HK-2 (cell line): Measurements from ENCODE around the gene OR7G2.
"Not testable (repeated sequence)": the region's sequence is repeated elsewhere in the genome, so short reads cannot be mapped to it uniquely, and the experiment has no call there.

Experiments
- DNase-seq: peaks from one replicate; pipeline ENCODE4 v3.0.0-alpha.2; 2018; ENCODE audit not compliant: unreplicated experiment

OR7G2 gene

DNA sequence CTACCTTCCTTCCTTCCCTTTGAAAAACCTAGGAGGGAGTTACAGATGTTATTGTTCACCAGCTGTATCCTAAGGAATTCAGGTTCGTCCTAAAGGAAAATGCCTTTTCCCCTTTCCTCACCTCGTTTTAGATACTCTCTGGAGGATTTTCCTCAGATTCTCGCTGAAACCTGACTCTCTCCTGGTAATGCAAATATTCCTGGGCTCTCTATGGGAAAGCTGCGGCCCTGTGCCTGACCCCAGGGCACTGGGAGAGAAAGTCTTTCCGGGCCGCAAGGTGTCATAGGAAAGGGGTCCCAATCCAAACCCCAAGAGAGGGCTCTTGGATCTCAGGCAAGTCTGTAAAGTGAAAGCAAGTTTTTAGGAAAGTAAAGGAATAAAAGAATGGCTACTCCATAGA is 33.5 kb downstream of the OR7G2 start:
- no peak for DNase-seq

DNA sequence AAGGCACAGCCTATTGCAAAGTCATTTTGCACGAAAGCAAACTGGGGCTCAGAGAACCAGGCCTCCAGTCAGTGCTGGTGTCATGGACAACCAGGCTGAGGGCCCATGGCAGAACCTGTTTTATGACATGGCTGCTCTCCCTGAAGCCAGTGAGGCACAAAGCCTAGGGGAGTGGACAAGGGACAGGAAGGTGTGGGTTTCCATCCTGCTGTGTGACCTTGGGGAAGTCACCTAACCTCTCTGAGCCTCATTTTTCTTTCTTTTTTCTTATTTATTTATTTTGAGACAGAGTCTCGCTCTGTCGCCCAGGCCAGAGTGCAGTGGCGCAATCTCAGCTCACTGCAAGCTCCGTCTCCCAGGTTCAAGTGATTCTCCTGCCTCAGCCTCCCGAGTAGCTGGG is 35.6 kb downstream of the OR7G2 start:
- DNase-seq = not testable (repeated sequence)

DNA sequence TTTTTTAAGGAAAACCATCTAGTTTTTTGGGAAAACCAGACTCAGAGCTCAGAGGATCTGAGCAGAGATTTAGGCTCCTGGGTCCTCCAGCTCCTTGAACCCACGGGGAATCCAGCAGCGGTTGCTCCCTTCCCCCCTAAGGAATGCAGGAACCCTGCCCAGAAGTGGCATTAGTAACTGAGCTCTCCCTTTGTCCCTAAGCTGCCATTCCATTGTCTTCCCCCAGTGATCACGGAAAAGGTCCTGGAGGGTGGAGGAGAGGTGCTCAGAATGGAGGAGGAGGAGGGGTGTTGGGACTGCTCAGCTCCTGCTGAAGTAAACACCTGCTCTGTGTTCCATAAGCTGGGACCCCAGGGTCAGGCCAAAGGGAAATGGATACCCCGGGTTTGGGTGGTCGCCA is 37.2 kb downstream of the OR7G2 start:
- DNase-seq = no peak

DNA sequence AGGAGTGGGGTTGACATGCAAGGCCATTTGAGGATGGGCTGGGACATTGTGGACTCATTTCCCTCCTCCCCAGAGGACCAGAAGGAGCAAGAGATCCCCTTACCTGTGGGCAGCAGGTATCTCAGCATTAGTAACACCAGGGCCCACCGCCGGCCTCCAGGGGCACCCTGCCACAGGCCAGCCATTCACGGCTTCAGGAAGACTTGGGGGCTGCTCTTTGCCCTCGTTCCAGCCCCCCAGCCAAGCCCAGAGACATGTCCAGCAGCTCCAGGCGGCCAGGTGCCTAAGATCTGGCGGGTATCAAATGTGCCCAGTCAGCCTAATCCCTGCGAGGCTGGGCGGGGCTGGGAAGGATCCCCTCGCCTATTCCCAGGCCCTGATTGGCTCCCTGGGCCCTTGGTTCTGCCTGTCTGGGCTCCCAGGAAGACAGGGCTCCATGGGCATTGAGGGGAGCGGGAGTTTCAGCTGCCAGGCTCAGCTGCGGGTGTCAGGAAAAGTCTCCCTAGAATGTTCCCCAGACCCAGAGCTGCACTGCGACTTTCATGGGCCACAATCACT is 41.7 kb downstream of the OR7G2 start:
- no peak for DNase-seq

DNA sequence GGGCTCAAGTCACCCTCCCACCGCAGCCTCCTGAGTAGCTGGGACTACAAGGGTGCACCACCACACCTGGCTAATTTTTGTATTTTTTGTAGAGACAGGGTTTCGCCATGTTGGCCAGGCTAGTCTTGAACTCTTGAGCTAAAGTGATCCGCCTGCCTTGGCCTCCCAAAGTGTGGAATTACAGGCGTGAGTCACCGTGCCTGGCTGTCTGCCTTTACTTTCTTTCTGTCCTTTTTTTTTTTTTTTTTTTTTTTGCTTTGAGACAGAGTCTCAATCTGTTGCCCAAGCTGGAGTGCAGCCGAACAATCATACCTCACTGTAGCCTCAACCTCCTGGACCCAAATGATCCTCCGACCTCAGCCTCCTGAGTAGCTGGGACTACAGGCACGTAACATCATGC is 45.4 kb downstream of the OR7G2 start:
- no peak for DNase-seq

DNA sequence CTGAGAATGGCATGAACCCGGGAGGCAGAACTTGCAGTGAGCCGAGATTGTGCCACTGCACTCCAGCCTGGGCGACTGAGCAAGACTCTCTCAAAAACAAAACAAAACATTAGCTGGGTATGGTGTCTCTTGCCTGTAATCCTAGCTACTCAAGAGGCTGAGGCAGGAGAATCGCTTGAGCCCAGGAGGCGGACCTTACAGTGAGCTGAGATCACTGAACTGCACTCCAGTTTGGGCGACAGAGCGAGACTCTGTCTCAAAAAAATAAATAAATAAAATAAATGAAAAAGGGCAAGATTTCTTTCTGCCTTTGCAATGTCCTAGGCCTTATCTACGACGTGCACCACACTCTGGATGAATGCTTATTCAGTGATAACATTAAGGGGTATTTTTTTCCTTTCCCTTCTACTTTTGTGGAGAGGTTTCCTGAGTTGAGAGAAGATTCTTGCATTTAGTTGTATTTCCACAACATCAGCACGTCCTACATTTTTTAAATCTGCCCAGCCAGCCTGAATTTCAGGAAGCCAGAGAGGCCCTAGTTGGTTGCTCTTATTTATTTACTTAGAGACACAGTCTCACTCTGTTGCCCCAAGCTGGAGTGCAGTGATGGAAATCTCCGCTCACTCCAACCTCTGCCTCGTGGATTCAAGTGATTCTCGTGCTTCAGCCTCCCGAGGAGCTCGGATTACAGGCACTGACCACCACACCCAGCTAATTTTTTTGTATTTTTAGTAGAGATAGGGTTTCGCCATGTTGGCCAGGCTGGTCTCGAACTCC is 46.5 kb downstream of the OR7G2 start:
- no peak for DNase-seq

DNA sequence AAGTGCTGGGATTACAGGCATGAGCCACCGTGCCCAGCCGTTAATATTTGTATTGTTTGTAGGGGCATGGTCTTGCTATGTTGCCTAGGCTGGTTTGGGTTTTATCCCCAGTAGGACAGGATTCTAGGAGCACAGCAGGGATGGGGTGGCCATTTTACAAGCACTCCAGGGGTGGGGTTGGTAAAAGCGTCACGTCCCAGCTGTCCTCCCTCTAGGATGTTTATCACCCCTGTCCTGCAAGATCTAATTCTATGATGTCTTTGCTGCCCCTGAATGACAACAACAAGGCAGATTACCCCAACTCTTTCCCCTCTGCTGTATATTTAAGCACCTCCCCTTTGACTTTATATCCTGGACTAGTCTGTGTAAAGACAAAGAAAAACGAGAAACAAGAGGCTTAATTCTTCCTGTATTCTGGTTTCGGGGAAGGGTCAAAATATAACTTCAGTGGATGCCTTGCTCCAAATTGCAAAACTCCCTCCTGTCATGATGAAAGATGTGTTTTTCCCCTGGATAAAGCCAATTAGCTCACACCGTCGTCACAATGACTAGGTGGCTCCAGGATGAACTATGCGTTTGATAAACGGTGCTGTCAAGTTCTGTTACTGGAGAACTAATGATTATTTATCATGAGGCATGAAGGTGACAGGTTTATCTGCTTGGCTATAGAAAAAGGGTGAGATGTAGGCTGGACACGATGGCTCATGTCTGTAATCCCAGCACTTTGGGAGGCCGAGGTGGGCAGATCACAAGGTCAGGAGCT is 48.2 kb downstream of the OR7G2 start:
- no peak for DNase-seq

DNA sequence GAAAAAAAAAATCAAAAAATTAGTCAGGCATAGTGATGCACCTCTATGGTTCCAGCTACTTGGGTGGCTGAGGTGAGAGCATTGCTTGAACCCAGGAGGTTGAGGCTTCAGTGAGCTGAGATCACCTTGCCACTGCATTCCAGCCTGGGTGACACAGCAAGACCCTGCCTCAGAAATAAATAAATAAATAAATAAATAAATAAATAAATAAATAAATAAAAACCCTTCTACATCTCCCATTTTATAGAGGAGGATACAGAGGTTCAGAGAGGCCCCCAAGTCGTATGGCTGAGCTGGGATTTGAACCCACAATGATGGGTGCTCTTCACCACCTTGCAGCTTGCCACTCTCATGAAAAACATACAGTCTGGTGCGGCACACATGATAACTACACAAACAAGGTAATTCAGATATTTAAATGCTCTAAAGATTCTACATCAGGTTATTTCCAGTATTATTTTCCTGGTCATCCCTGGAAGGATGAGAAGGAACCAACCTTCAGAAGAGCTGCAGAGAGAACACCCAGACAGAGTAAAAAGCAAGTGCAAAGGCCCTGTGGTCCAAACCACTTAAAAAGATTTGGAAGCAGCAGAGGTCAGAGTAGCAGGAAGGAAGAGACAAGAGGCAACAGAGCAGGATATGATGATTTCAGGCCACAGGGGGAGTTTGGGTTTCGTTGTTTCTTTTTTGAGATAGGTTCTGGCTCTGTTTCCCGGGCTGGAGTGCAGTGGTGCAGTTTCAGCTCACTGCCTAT is 49.6 kb downstream of the OR7G2 start:
- no peak for DNase-seq

DNA sequence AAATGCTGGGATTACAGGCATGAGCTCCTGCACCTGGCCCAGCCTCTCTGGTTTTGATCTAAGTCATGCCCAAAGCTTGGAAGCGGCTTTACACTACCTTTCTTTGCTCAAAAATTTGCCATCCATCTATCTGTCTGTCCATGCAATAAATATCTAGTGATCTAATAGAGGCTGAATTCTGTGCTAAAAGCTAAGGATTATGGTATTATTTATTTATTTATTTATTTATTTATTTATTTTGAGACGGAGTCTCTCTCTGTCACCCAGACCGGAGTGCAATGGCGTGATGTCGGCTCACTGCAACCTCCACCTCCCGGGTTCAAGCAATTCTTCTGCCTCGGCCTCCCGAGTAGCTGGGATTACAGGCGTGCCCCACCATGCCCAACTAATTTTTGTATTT is 51.1 kb downstream of the OR7G2 start:
- DNase-seq = not testable (repeated sequence)

DNA sequence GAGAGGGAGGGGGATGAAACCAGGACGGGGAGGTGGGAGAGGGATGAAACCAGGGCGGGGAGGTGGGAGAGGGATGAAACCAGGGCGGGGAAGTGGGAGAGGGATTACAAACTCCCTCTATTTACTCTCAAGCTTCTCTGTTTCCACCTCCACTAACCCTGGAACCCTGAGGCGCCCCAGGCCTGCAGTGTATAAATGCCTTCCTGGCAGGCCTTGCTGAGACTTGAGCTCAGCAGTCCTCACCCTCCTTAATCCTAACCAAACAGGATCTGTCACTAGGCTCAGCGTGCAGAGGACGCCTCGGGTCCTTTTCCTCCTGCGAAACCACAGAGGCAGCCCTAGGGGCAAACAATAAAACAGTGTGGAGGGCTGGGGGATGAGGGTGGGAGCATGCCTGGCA is 52.5 kb downstream of the OR7G2 start:
- no peak for DNase-seq

DNA sequence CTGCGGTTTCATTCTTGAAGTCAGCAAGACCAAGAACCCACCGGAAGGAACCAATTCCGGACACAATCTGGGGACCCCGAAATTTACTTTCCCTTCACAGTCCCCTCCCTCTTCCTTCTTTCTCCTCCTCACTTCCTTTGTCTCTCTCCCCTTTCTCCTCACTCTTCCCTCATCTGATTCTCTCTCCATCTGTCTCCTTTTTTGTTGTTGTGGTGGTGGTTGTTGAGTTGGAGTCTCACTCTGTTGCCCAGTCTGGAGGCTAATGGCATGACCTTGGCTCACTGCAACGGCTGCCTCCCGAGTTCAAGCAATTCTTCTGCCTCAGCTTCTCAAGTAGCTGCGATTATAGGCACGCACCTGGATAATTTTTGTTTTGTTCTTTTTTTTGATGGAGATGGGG is 53.1 kb downstream of the OR7G2 start:
- DNase-seq = no peak

DNA sequence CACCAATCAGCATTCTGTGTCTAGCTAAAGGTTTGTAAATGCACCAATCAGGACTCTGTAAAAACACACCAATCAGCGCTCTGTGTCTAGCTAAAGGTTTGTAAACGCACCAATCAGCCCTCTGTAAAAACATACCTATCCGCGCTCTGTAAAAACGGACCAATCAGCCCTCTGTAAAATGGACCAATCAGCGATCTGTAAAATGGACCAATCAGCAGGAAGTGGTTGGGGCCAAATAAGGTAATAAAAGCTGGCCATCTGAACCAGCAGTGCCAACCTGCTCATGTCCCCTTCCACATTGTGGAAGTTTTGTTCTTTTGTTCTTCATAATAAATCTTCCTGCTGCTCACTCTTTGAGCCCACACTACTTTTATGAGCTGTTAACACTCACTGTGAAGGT is 53.6 kb downstream of the OR7G2 start:
- DNase-seq = not testable (repeated sequence)

DNA sequence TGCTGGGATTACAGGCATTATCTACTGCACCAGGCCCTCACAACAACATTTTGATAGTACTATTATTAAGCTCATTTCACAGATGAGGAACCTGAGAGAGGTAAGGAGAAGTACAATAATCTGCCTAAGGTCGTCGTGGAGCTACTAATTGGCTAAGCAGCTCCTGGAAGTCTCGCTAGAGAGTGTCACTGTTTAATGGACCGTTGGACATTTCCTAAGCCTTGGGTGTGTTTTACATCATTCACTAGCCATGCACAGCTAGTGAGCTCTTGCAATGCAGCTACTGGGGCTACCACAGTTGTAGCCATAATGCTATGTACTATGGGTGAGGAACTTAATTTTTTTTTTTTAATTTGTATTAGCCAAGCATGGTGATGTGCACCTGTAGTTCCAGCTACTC is 54.4 kb downstream of the OR7G2 start:
- no peak for DNase-seq
